Activated CD4-positive, alpha-beta T cell treated with anti-CD3 and anti-CD28 coated beads, Interleukin-2, amount 10 ng/mL, durations not matched to agents 7 days and 5 days (primary cell): Measurements from ENCODE around the gene ACOX2. TPM values are rescaled to one million over a fixed set of nuclear protein-coding genes. Genes with fewer than 3 reads are reported as not detected.

Source experiments
- CTCF ChIA-PET: fragments of 350-600 bp; sonication (Branson Sonifier 250); formaldehyde crosslinking; loops from one replicate; lab custom pipeline; 2021; ENCODE audit warnings: antibody characterized with exemption; lab: Charles Lee
- POLR2A ChIA-PET: fragments of 350-600 bp; sonication (Branson Sonifier 250); formaldehyde crosslinking; loops from one replicate; lab custom pipeline; 2021; ENCODE audit warnings: antibody characterized with exemption; lab: Charles Lee
- DNase-seq: peaks from one replicate; pipeline ENCODE4 v3.0.0-alpha.2; 2020
- H3K27ac Mint-ChIP-seq: one replicate; pipeline ENCODE4 v1.8.0; 2021; ENCODE audit warnings: mild to moderate bottlenecking, moderate library complexity, mixed read lengths
- H3K27me3 Mint-ChIP-seq: one replicate; pipeline ENCODE4 v1.8.0; 2021; ENCODE audit warnings: mixed read lengths
- H3K36me3 Mint-ChIP-seq: one replicate; pipeline ENCODE4 v1.8.0; 2021; ENCODE audit warnings: low read depth, mixed read lengths
- H3K4me1 Mint-ChIP-seq: one replicate; pipeline ENCODE4 v1.8.0; 2021; ENCODE audit warnings: mixed read lengths
- H3K4me3 Mint-ChIP-seq: one replicate; pipeline ENCODE4 v1.8.0; 2021; ENCODE audit warnings: mild to moderate bottlenecking, moderate library complexity, mixed read lengths
- H3K9me3 Mint-ChIP-seq: one replicate; pipeline ENCODE4 v1.8.0; 2021; ENCODE audit warnings: mixed read lengths
- total RNA-seq, 2 experiments: library from RNA; stranded (reverse); gene quantifications; one replicate each; pipeline ENCODE4 v1.2.3, GENCODE V29; 2021

Gene ACOX2
- total RNA-seq, 2 experiments from 2014 or later, result not detected

GRCh38 chr3:58564054-58564453 lies 27.1 kb upstream of the ACOX2 start:
- H3K27me3 Mint-ChIP-seq, result no peaks in the 10 kb centered on the region
- DNase-seq, result no peak
- CTCF ChIA-PET, result no interaction called here
- H3K9me3 Mint-ChIP-seq, result no peaks in the 10 kb centered on the region
- H3K4me3 Mint-ChIP-seq, result no peak overlapping the region
- no peaks in the 10 kb centered on the region for H3K36me3 Mint-ChIP-seq
- POLR2A ChIA-PET, result no interaction called here
- peaks cover 4% of the 10 kb centered on the region for H3K4me1 Mint-ChIP-seq
- H3K27ac Mint-ChIP-seq, result no peak overlapping the region

- Mint-ChIP-seq H3K4me3 (no peak overlapping the region), H3K27me3 (no peaks in the 10 kb centered on the region), H3K4me1 (no peaks in the 10 kb centered on the region), H3K9me3 (no peaks in the 10 kb centered on the region), H3K27ac (no peak overlapping the region), H3K36me3 (no peaks in the 10 kb centered on the region)
- CTCF ChIA-PET, result no interaction called here
- POLR2A ChIA-PET, result no interaction called here
- no peak for DNase-seq
These were observed 26.5 kb upstream of the ACOX2 start for GRCh38 chr3:58563386-58564035.

- Mint-ChIP-seq H3K36me3 (no peaks in the 10 kb centered on the region), H3K27me3 (no peaks in the 10 kb centered on the region), H3K9me3 (no peaks in the 10 kb centered on the region), H3K27ac (no peak overlapping the region), H3K4me3 (no peak overlapping the region), H3K4me1 (no peaks in the 10 kb centered on the region)
- POLR2A ChIA-PET, result no interaction called here
- CTCF ChIA-PET, result no interaction called here
- no peak for DNase-seq
These were observed 25.5 kb upstream of the ACOX2 start for GRCh38 chr3:58562498-58562897.

- POLR2A ChIA-PET, result no interaction called here
- Mint-ChIP-seq H3K36me3 (no peaks in the 10 kb centered on the region), H3K4me3 (no peak overlapping the region), H3K27me3 (no peaks in the 10 kb centered on the region), H3K4me1 (no peaks in the 10 kb centered on the region), H3K9me3 (no peaks in the 10 kb centered on the region), H3K27ac (no peak overlapping the region)
- CTCF ChIA-PET, result interaction anchor here (0.6 kb wide), 1 partner anchor 24 kb away, joined by 3 read pairs; no protein-coding TSS in a partner anchor
- no peak for DNase-seq
These were observed 23.9 kb upstream of the ACOX2 start for GRCh38 chr3:58560771-58561311.

GRCh38 chr3:58559586-58559985 lies 22.6 kb upstream of the ACOX2 start:
- Mint-ChIP-seq H3K27me3 (no peaks in the 10 kb centered on the region), H3K27ac (no peak overlapping the region), H3K4me1 (no peaks in the 10 kb centered on the region), H3K36me3 (no peaks in the 10 kb centered on the region), H3K9me3 (no peaks in the 10 kb centered on the region), H3K4me3 (no peak overlapping the region)
- POLR2A ChIA-PET, result no interaction called here
- CTCF ChIA-PET, result interaction anchor here (0.6 kb wide), 1 partner anchor 158 kb away, joined by 5 read pairs; no protein-coding TSS in a partner anchor
- DNase-seq, result no peak

GRCh38 chr3:58557491-58557890 lies 20.5 kb upstream of the ACOX2 start:
- H3K27me3 Mint-ChIP-seq, result peaks cover 4% of the 10 kb centered on the region
- ChIA-PET POLR2A (no interaction called here), CTCF (interaction anchor here (0.6 to 1.4 kb wide), 3 partner anchors 14 to 70 kb away, joined by 4 to 6 read pairs (median 5); no protein-coding TSS in a partner anchor)
- no peak for DNase-seq
- H3K27ac Mint-ChIP-seq, result no peak overlapping the region
- H3K4me3 Mint-ChIP-seq, result no peak overlapping the region
- no peaks in the 10 kb centered on the region for H3K4me1 Mint-ChIP-seq
- no peaks in the 10 kb centered on the region for H3K9me3 Mint-ChIP-seq
- no peaks in the 10 kb centered on the region for H3K36me3 Mint-ChIP-seq

GRCh38 chr3:58556761-58557221 lies 19.8 kb upstream of the ACOX2 start:
- ChIA-PET POLR2A (no interaction called here), CTCF (interaction anchor here (0.6 to 1.4 kb wide), 3 partner anchors 15 to 1680 kb away, joined by 3 to 5 read pairs (median 4); no protein-coding TSS in a partner anchor)
- Mint-ChIP-seq H3K36me3 (no peaks in the 10 kb centered on the region), H3K27me3 (peaks cover 10% of the 10 kb centered on the region), H3K27ac (no peak overlapping the region), H3K9me3 (no peaks in the 10 kb centered on the region), H3K4me3 (no peak overlapping the region), H3K4me1 (no peaks in the 10 kb centered on the region)
- no peak for DNase-seq

GRCh38 chr3:58556001-58556400 lies 19.0 kb upstream of the ACOX2 start:
- H3K4me1 Mint-ChIP-seq, result no peaks in the 10 kb centered on the region
- H3K4me3 Mint-ChIP-seq, result no peak overlapping the region
- no peak for DNase-seq
- H3K36me3 Mint-ChIP-seq, result no peaks in the 10 kb centered on the region
- POLR2A ChIA-PET, result interaction anchor here (0.6 kb wide), 1 partner anchor 114 kb away, joined by 3 read pairs; no protein-coding TSS in a partner anchor
- peaks cover 2% of the 10 kb centered on the region for H3K9me3 Mint-ChIP-seq
- CTCF ChIA-PET, result no interaction called here
- H3K27ac Mint-ChIP-seq, result no peak overlapping the region
- peaks cover 14% of the 10 kb centered on the region for H3K27me3 Mint-ChIP-seq

- Mint-ChIP-seq H3K27ac (no peak overlapping the region), H3K27me3 (peaks cover 14% of the 10 kb centered on the region), H3K4me1 (no peaks in the 10 kb centered on the region), H3K4me3 (no peak overlapping the region), H3K9me3 (peaks cover 2% of the 10 kb centered on the region), H3K36me3 (no peaks in the 10 kb centered on the region)
- POLR2A ChIA-PET, result no interaction called here
- CTCF ChIA-PET, result interaction anchor here (0.6 kb wide), 1 partner anchor 14 kb away, joined by 3 read pairs; no protein-coding TSS in a partner anchor
- no peak for DNase-seq
These were observed 18.2 kb upstream of the ACOX2 start for GRCh38 chr3:58555203-58555602.

GRCh38 chr3:58553003-58553402 lies 16.0 kb upstream of the ACOX2 start:
- Mint-ChIP-seq H3K36me3 (no peaks in the 10 kb centered on the region), H3K27ac (no peak overlapping the region), H3K4me1 (no peaks in the 10 kb centered on the region), H3K9me3 (peaks cover 2% of the 10 kb centered on the region), H3K4me3 (no peak overlapping the region), H3K27me3 (peaks cover 14% of the 10 kb centered on the region)
- no peak for DNase-seq
- ChIA-PET POLR2A (no interaction called here), CTCF (interaction anchor here (1.8 kb wide), 1 partner anchor 14 kb away, joined by 4 read pairs; no protein-coding TSS in a partner anchor)

- no peak for DNase-seq
- H3K9me3 Mint-ChIP-seq, result peaks cover 2% of the 10 kb centered on the region
- H3K27ac Mint-ChIP-seq, result no peak overlapping the region
- ChIA-PET POLR2A (no interaction called here), CTCF (no interaction called here)
- no peaks in the 10 kb centered on the region for H3K4me1 Mint-ChIP-seq
- H3K4me3 Mint-ChIP-seq, result no peak overlapping the region
- no peaks in the 10 kb centered on the region for H3K36me3 Mint-ChIP-seq
- peaks cover 22% of the 10 kb centered on the region for H3K27me3 Mint-ChIP-seq
These were observed 14.7 kb upstream of the ACOX2 start for GRCh38 chr3:58551636-58552180.

GRCh38 chr3:58544541-58544940 lies 7.6 kb upstream of the ACOX2 start:
- ChIA-PET CTCF (interaction anchor here (0.6 kb wide), 1 partner anchor 89 kb away, joined by 3 read pairs; no protein-coding TSS in a partner anchor), POLR2A (no interaction called here)
- Mint-ChIP-seq H3K36me3 (no peaks in the 10 kb centered on the region), H3K4me3 (no peak overlapping the region), H3K9me3 (no peaks in the 10 kb centered on the region), H3K27ac (no peak overlapping the region), H3K27me3 (peaks cover 33% of the 10 kb centered on the region), H3K4me1 (no peaks in the 10 kb centered on the region)
- no peak for DNase-seq
